Gastrocnemius medialis (tissue), 4 donors: Measurements from ENCODE around the gene LYZL1. TPM values are rescaled to one million over a fixed set of nuclear protein-coding genes. Genes with fewer than 3 reads are reported as not detected.
"Not testable (repeated sequence)": the region's sequence is repeated elsewhere in the genome, so short reads cannot be mapped to it uniquely, and the experiment has no call there.

Experiments
- ATAC-seq, 2 donors: fragments of 150-250 bp; one replicate each; pipeline ENCODE4 v1.9.1; 2016
- DNase-seq, 2 donors: peaks; one replicate each; pipeline ENCODE4 v3.0.0-alpha.2; 2019
- H3K27ac ChIP-seq, 4 donors: fragments of 200-600 bp; sonication (generic); 1 replicate in 1 of 4; 2 replicates in 3 of 4; pipeline ENCODE4 v1.5.1; 2016 to 2018; ENCODE audit warnings: mild to moderate bottlenecking in 2 of 4, moderate library complexity in 1 of 4
- H3K27me3 ChIP-seq, 3 donors: fragments of 200-600 bp; sonication (generic) in 2 of 3; 1 replicate in 1 of 3; 2 replicates in 2 of 3; pipeline versions ENCODE4 v1.5.1 to v1.6.0; 2016 to 2019; ENCODE audit warnings: mild to moderate bottlenecking in 1 of 3, moderate library complexity in 1 of 3
- H3K36me3 ChIP-seq, 2 donors: fragments of 200-600 bp; sonication (generic) in 1 of 2; one replicate each; pipeline ENCODE4 v1.5.1; 2017 to 2018
- H3K4me1 ChIP-seq, 2 donors: fragments of 200-600 bp; sonication (generic) in 1 of 2; one replicate each; pipeline ENCODE4 v1.5.1; 2016 to 2017; ENCODE audit warnings: mild to moderate bottlenecking in 2 of 2
- H3K4me3 ChIP-seq, 4 donors: fragments of 200-600 bp; sonication (generic) in 3 of 4; 1 replicate in 1 of 4; 2 replicates in 3 of 4; pipeline ENCODE4 v1.5.1; 2016 to 2019; ENCODE audit warnings: mild to moderate bottlenecking in 2 of 4
- H3K9me3 ChIP-seq, 3 donors: fragments of 200-600 bp; sonication (generic) in 2 of 3; 1 replicate in 1 of 3; 2 replicates in 2 of 3; pipeline ENCODE4 v1.5.1; 2016 to 2019
- CTCF ChIP-seq, 5 experiments: fragments of 450-650 bp in 3 of 5; fragments of 200-600 bp in 2 of 5; sonication (generic) in 2 of 5; IDR thresholded peaks in 4 of 5; conservative IDR thresholded peaks in 1 of 5; 1 replicate in 4 of 5; 2 replicates in 1 of 5; pipeline ENCODE4 v1.5.1; 2016 to 2019; ENCODE audit warnings: antibody characterized with exemption in 5 of 5, mild to moderate bottlenecking in 3 of 5, moderate library complexity in 3 of 5
- POLR2A ChIP-seq, 2 donors: fragments of 450-650 bp; IDR thresholded peaks; one replicate each; pipeline ENCODE4 v1.6.1; 2017; ENCODE audit warnings: antibody characterized with exemption in 2 of 2, mild to moderate bottlenecking in 2 of 2, moderate library complexity in 2 of 2
- in situ Hi-C, 4 donors: fragments of 200-750 bp; cut with MboI; loops; one replicate each; pipeline versions ENCODE4 v1.15.0 to v1.8.0; 2017; ENCODE audit warnings: low sequenced_read_pairs in 4 of 4
- intact Hi-C: fragments of 100-400 bp; cut with DNase I; formaldehyde crosslinking; loops from one replicate; pipeline ENCODE4 v1.15.1; 2023; ENCODE audit warnings: low total_unique reads
- total RNA-seq, 4 donors: library from RNA; depleted of rRNA; stranded (reverse); fragments of >200 nt; gene quantifications; one replicate each; pipeline versions ENCODE4 v1.1.0 to v1.2.3, GENCODE V29; 2016

The LYZL1 gene
- total RNA-seq, 4 donors from 2014 or later, result not detected

- in situ Hi-C loops (no loop called here), intact Hi-C loops (no loop called here)
- ATAC-seq (no peak), DNase-seq (no peak)
- no peak for TF ChIP-seq POLR2A (IDR thresholded peaks at IDR 0.05)
- TF ChIP-seq CTCF (IDR thresholded peaks at IDR 0.05 in 4 of 5, conservative IDR thresholded peaks at IDR 0.05 in 1 of 5), result no peak
- no peaks in the 10 kb centered on the region for H3K27me3 ChIP-seq
- no peaks in the 10 kb centered on the region for H3K4me1 ChIP-seq
- no peaks in the 10 kb centered on the region for H3K9me3 ChIP-seq
- H3K36me3 ChIP-seq, result no peaks in the 10 kb centered on the region
- H3K27ac ChIP-seq, result no peak overlapping the region
- no peak overlapping the region for H3K4me3 ChIP-seq
Observed at GRCh38 chr10:29353887-29354561, 65.2 kb downstream of the LYZL1 start.

- H3K27ac ChIP-seq, result no peak overlapping the region
- intact Hi-C loops (no loop called here), in situ Hi-C loops (no loop called here)
- TF ChIP-seq CTCF (IDR thresholded peaks at IDR 0.05 in 4 of 5, conservative IDR thresholded peaks at IDR 0.05 in 1 of 5) (no peak), POLR2A (IDR thresholded peaks at IDR 0.05) (no peak)
- ATAC-seq (no peak), DNase-seq (no peak)
- no peaks in the 10 kb centered on the region for H3K4me1 ChIP-seq
- no peak overlapping the region for H3K4me3 ChIP-seq
- H3K36me3 ChIP-seq, result no peaks in the 10 kb centered on the region
- no peaks in the 10 kb centered on the region for H3K9me3 ChIP-seq
- no peaks in the 10 kb centered on the region for H3K27me3 ChIP-seq
Observed at GRCh38 chr10:29355411-29355991, 66.6 kb downstream of the LYZL1 start.

GRCh38 chr10:29356931-29357330, 68.1 kb downstream of the LYZL1 start:
- H3K9me3 ChIP-seq, result no peaks in the 10 kb centered on the region
- intact Hi-C loops, result no loop called here
- no peaks in the 10 kb centered on the region for H3K36me3 ChIP-seq

DNA sequence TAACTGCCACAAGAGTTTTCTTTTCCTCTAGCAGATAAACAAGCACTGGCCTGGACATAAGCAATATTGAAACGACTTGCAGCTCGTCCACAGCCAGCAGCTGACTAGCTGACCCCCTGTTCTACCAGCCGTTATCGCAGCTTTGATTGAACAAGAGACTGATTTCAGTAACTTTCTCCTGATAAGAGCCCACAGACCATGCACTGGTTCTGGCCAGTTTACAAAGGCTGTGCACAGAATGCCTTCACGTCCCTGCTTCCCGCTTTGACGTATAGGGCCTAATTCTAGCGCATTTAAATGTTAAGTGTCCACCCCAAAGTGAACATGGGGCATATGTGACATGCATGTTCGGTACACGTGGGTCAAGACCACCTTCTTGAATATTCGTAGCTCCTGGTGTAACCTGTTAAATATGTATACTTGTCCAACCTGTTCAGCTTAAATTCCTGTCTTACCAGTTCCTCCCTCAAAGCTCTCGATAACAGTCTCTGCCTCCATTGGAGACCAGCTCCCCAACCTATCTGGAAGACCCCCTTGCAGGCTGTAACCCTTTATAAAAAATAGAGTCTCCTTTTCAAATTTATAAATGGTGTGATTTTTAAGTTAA, 69.2 kb downstream of the LYZL1 start:
- H3K4me3 ChIP-seq, result no peak overlapping the region
- TF ChIP-seq POLR2A (IDR thresholded peaks at IDR 0.05) (no peak), CTCF (IDR thresholded peaks at IDR 0.05 in 4 of 5, conservative IDR thresholded peaks at IDR 0.05 in 1 of 5) (no peak)
- H3K4me1 ChIP-seq, result no peaks in the 10 kb centered on the region
- H3K27ac ChIP-seq, result no peak overlapping the region
- no peak for DNase-seq
- H3K27me3 ChIP-seq, result no peaks in the 10 kb centered on the region
- no peaks in the 10 kb centered on the region for H3K36me3 ChIP-seq
- no peaks in the 10 kb centered on the region for H3K9me3 ChIP-seq
- intact Hi-C loops (no loop called here), in situ Hi-C loops (no loop called here)
- ATAC-seq, result no peak

More at GRCh38 chr10:29356931-29357330, 68.1 kb downstream of the LYZL1 start:
- H3K4me3 ChIP-seq, result no peak overlapping the region
- in situ Hi-C loops, result no loop called here
- TF ChIP-seq CTCF (IDR thresholded peaks at IDR 0.05 in 4 of 5, conservative IDR thresholded peaks at IDR 0.05 in 1 of 5) (no peak), POLR2A (IDR thresholded peaks at IDR 0.05) (no peak)
- H3K4me1 ChIP-seq, result no peaks in the 10 kb centered on the region
- ATAC-seq (no peak), DNase-seq (no peak)
- no peaks in the 10 kb centered on the region for H3K27me3 ChIP-seq
- no peak overlapping the region for H3K27ac ChIP-seq

GRCh38 chr10:29360215-29360853, 71.5 kb downstream of the LYZL1 start:
- intact Hi-C loops, H3K27ac ChIP-seq, DNase-seq, H3K36me3 ChIP-seq, H3K9me3 ChIP-seq, ATAC-seq, H3K4me3 ChIP-seq, H3K27me3 ChIP-seq, H3K4me1 ChIP-seq, in situ Hi-C loops: not testable (repeated sequence)
